Measurements from ENCODE around the gene EXOC4.

DNA sequence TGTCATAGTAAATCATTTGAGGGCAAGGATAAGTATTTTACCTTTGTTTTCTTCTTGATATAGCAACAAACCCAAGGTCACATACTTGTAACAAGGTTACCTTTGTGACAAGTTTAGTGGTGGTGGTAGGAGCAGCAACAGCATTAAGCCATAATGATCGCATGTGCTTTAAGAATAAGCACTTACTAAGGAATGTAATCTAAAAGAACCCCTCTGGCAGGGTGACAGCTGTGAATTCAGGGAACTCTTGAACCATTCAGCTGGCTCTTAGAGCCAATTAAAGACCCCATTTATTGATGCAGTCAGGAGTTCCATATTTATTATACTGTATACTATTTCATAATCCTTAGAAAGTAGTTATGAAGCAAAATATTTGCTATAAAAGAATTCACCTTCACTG, 370.8 kb downstream of the EXOC4 start:
- TF ChIP-seq, protein P1, sequence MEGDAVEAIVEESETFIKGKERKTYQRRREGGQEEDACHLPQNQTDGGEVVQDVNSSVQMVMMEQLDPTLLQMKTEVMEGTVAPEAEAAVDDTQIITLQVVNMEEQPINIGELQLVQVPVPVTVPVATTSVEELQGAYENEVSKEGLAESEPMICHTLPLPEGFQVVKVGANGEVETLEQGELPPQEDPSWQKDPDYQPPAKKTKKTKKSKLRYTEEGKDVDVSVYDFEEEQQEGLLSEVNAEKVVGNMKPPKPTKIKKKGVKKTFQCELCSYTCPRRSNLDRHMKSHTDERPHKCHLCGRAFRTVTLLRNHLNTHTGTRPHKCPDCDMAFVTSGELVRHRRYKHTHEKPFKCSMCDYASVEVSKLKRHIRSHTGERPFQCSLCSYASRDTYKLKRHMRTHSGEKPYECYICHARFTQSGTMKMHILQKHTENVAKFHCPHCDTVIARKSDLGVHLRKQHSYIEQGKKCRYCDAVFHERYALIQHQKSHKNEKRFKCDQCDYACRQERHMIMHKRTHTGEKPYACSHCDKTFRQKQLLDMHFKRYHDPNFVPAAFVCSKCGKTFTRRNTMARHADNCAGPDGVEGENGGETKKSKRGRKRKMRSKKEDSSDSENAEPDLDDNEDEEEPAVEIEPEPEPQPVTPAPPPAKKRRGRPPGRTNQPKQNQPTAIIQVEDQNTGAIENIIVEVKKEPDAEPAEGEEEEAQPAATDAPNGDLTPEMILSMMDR (IDR thresholded peaks at IDR 0.05) = no peak
- no peak for TF ChIP-seq EP300 (IDR thresholded peaks at IDR 0.05)
- TF ChIP-seq POLR2AphosphoS5 (IDR thresholded peaks at IDR 0.05) = no peak
- TF ChIP-seq POLR2A (IDR thresholded peaks at IDR 0.05; ENCODE audit: low read depth) = no peak
